Measurements from ENCODE around the gene ZDHHC15.

- TF ChIP-seq CTCF (conservative IDR thresholded peaks at IDR 0.05; ENCODE audit: low read depth, low read length) (no peak), EZH2 (IDR thresholded peaks at IDR 0.05; ENCODE audit: borderline replicate concordance, low read depth, low read length, poor library complexity, severe bottlenecking) (no peak)
Observed at GRCh38 chrX:75544786-75545185, 21.9 kb upstream of the ZDHHC15 start.

All from A673 (cell line).